Measurements from ENCODE around the gene COG5. TPM values are rescaled to one million over a fixed set of nuclear protein-coding genes. Genes with fewer than 3 reads are reported as not detected.

COG5 gene
- total and polyA plus RNA-seq, 10 donors: 3.6 to 86.6 (median 48.7) TPM

DNA sequence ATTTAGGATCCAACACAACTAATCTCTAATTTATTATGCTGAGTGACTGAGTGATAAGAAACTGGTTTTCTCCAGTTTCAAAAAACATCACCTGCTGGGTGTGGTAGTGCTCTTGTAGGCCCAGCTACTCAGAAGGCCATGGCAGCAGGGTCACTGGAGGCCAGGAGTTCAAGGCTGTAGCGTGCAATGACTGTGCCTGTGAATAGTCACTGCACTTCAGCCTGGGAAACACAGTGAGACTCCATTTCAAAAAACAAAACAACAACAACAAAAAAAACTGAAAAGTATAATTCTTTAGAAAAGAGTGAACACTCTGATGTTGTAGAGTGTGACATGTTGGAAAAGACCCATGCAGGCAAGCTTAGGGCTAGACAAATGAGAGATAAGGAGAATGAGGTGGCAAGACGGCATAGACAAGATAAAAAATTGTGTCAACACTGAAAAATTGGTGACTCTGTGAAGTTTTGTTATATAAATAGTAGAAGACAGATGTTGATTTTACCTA, 243.9 kb downstream of the COG5 start:
- Histone ChIP-seq H3K27me3 (replicated peaks in 1 of 7) (no peaks in the 10 kb centered on the region), H3K9me3 (no peaks in the 10 kb centered on the region), H3K4me3 (no peak overlapping the region), H3K36me3 (peaks cover 0 to 45% (median 8%) of the 10 kb centered on the region in 6 donors), H3K27ac (no peak overlapping the region), H3K4me1 (no peaks in the 10 kb centered on the region)
- WGBS, 5 donors: 81 to 99% (median 93%) methylated on average over 2 of the region's 2 CpGs
- no peak for DNase-seq
- TF ChIP-seq POLR2A (IDR thresholded peaks at IDR 0.05) (no peak), POLR2AphosphoS5 (IDR thresholded peaks at IDR 0.05) (no peak)
- TF ChIP-seq, protein P1, sequence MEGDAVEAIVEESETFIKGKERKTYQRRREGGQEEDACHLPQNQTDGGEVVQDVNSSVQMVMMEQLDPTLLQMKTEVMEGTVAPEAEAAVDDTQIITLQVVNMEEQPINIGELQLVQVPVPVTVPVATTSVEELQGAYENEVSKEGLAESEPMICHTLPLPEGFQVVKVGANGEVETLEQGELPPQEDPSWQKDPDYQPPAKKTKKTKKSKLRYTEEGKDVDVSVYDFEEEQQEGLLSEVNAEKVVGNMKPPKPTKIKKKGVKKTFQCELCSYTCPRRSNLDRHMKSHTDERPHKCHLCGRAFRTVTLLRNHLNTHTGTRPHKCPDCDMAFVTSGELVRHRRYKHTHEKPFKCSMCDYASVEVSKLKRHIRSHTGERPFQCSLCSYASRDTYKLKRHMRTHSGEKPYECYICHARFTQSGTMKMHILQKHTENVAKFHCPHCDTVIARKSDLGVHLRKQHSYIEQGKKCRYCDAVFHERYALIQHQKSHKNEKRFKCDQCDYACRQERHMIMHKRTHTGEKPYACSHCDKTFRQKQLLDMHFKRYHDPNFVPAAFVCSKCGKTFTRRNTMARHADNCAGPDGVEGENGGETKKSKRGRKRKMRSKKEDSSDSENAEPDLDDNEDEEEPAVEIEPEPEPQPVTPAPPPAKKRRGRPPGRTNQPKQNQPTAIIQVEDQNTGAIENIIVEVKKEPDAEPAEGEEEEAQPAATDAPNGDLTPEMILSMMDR (IDR thresholded peaks at IDR 0.05 in 8 of 11, conservative IDR thresholded peaks at IDR 0.05 in 3 of 11): no peak
- intact Hi-C loops (cut with DNase I; ENCODE audit: low total_unique reads): no loop called here

DNA sequence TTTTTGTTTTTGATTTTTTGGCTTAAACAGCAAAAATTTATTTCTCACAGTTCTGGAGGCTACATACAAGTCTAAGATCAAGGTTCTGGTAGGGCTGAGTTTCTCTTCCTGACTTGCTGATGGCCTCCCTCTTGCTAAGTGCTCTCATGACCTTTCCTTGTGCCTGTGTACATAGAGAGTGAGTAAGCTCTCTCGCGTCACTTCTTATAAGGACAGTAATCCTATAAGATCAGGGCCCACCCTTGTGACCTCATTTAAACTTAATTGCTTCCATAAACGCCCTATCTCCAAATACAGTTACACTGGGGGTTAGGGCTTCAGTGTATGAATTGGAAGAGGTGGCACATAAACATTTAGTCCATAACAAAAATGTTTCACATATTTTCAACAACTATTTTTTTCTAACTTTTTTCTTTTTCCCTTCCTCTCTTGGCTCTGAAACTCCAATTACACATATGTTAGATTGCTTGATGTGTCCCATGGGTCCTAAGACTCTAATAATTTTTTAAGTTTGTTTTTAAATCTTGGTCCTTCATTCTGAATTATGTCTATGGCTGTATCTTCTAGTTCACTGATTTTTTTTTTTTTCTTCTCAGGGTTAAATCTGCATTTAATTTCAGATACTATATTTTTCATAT, 245.1 kb downstream of the COG5 start:
- TF ChIP-seq POLR2AphosphoS5 (IDR thresholded peaks at IDR 0.05) (no peak), POLR2A (IDR thresholded peaks at IDR 0.05) (no peak)
- TF ChIP-seq, protein P1 (IDR thresholded peaks at IDR 0.05 in 8 of 11, conservative IDR thresholded peaks at IDR 0.05 in 3 of 11): no peak
- Histone ChIP-seq H3K4me1 (no peaks in the 10 kb centered on the region), H3K27ac (no peak overlapping the region), H3K27me3 (replicated peaks in 1 of 7) (no peaks in the 10 kb centered on the region), H3K36me3 (peaks cover 0 to 42% (median 7%) of the 10 kb centered on the region in 6 donors), H3K4me3 (no peak overlapping the region), H3K9me3 (no peaks in the 10 kb centered on the region)
- intact Hi-C loops (cut with DNase I; ENCODE audit: low total_unique reads): no loop called here
- WGBS, 5 donors: 76 to 86% (median 80%) methylated on average over 3 of the region's 3 CpGs
- no peak for DNase-seq

DNA sequence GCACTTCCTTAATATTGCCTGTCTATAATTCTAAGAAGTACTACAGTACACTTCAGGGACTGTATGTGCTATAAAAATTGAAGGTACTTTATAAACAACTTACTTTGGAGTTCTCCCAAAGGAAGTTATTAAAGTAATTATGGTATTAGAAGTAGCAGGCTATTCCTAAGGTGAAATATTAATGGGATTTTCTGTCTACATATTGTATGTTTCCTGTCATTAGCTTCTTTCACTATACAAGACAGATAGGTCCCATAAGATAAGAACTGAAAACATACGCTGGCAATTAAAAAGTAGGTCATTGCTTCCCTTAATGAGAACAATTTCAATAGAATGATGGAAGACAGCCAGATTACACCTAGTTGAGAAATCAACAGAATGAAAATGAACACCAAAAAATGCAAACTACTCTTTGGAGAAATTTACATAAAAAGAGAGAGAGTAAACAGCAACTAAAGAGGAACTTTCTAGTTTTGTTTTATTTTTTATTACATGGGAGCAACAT, 248.0 kb downstream of the COG5 start:
- DNase-seq: no peak
- Histone ChIP-seq H3K4me1 (no peaks in the 10 kb centered on the region), H3K27me3 (replicated peaks in 1 of 7) (no peaks in the 10 kb centered on the region), H3K36me3 (peaks cover 0 to 30% (median 0%) of the 10 kb centered on the region in 6 donors), H3K27ac (no peak overlapping the region), H3K9me3 (no peaks in the 10 kb centered on the region), H3K4me3 (no peak overlapping the region)
- intact Hi-C loops (cut with DNase I; ENCODE audit: low total_unique reads): no loop called here
- 64 to 81% (median 73%) methylated on average over 1 of the region's 1 CpG for WGBS, 5 donors
- TF ChIP-seq POLR2A (IDR thresholded peaks at IDR 0.05) (no peak), POLR2AphosphoS5 (IDR thresholded peaks at IDR 0.05) (no peak)
- TF ChIP-seq, protein P1 (IDR thresholded peaks at IDR 0.05 in 8 of 11, conservative IDR thresholded peaks at IDR 0.05 in 3 of 11): no peak

DNA sequence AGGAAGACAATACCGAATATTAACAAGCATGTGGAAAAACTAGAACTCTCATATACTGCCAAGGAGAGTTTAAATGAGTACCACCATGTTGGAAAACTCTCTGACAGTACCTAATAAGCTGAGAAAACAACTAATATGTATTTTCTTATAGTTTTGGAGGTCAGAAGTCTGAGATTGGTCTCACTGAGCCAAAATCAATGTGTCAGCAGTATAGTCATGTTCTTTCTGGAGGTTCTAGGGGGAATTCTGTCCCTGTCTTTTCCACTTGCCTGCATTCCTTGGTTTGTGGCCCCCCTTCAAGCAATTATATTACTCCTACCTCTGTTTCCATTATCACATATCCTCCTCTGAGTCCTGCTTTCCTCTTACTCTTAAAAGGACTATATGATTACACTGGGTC, 250.4 kb downstream of the COG5 start:
- H3K36me3 ChIP-seq: peaks cover 0 to 23% (median 0%) of the 10 kb centered on the region in 6 donors
- TF ChIP-seq, protein P1 (IDR thresholded peaks at IDR 0.05 in 8 of 11, conservative IDR thresholded peaks at IDR 0.05 in 3 of 11): no peak
- TF ChIP-seq POLR2A (IDR thresholded peaks at IDR 0.05) (no peak), POLR2AphosphoS5 (IDR thresholded peaks at IDR 0.05) (no peak)
- H3K27ac ChIP-seq: no peak overlapping the region
- no peaks in the 10 kb centered on the region for H3K9me3 ChIP-seq
- H3K4me3 ChIP-seq: no peak overlapping the region
- no peak for DNase-seq
- intact Hi-C loops (cut with DNase I; ENCODE audit: low total_unique reads): no loop called here
- WGBS, 5 donors: 91 to 100% (median 97%) methylated on average over 1 of the region's 1 CpG
- H3K4me1 ChIP-seq: no peaks in the 10 kb centered on the region
- no peaks in the 10 kb centered on the region for H3K27me3 ChIP-seq (replicated peaks in 1 of 7)
